ENCODE results near the gene FGG. TPM values are rescaled to one million over a fixed set of nuclear protein-coding genes. Genes with fewer than 3 reads are reported as not detected.

The FGG gene
- total RNA-seq, 2 experiments from 2014 or later, result not detected

- Mint-ChIP-seq H3K27ac (no peak overlapping the region), H3K9me3 (no peaks in the 10 kb centered on the region), H3K27me3 (ENCODE audit: low read depth) (peaks cover 12% of the 10 kb centered on the region), H3K36me3 (ENCODE audit: low read depth) (no peaks in the 10 kb centered on the region), H3K4me1 (ENCODE audit: low read depth) (no peaks in the 10 kb centered on the region), H3K4me3 (no peak overlapping the region)
- CTCF ChIA-PET, result interaction anchor here (0.8 to 1.5 kb wide), 3 partner anchors 16 to 41 kb away, joined by 3 to 5 read pairs (median 3); no protein-coding TSS in a partner anchor
- intact Hi-C loops (cut with micrococcal nuclease), result no loop called here
- no peak for DNase-seq
Observed at GRCh38 chr4:154593868-154594267, 18.6 kb downstream of the FGG start.

- CTCF ChIA-PET, result interaction anchor here (0.7 kb wide), 1 partner anchor 35 kb away, joined by 3 read pairs; no protein-coding TSS in a partner anchor
- Mint-ChIP-seq H3K36me3 (ENCODE audit: low read depth) (no peaks in the 10 kb centered on the region), H3K4me3 (no peak overlapping the region), H3K27me3 (ENCODE audit: low read depth) (peaks cover 9% of the 10 kb centered on the region), H3K9me3 (no peaks in the 10 kb centered on the region), H3K27ac (no peak overlapping the region), H3K4me1 (ENCODE audit: low read depth) (no peaks in the 10 kb centered on the region)
- intact Hi-C loops (cut with micrococcal nuclease), result no loop called here
- no peak for DNase-seq
Observed at GRCh38 chr4:154591890-154592289, 20.6 kb downstream of the FGG start.

DNA sequence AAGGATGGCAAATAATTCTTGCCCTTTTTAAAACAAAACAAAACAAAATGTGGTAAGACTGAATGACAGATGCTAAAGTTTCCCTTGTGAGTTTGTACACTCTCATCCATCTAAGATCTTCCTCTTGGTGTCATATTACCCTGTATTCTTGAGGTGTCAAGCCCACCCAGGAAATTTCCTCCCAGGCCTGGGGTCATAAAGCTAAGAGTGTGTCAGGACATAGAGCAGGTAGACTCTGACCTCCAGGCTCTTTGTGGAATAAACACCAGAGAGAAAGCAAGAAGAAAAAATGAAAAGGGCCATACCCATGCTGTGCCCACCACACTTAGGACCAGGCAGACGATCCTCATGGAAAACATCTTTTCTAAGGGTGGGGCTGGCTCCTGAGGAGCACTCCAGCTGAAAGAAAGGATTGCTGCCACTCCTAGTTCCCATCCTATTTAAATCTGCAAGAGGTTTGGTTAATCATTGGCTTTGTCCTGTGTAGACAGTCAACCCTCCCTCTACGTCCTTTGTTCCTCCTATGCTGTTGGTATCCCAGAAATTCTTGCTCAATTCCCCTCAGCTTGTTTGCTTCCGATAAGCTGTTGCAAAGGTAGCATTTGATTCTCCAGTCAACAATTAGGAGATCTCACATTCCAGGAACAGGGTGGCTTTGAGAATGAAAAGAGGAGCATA lies 22.0 kb downstream of the FGG start, which contains the start of gene FGA:
Gene FGA, minus strand, starts transcription at position 414 of the 678 bp plus-strand sequence. Its CDS starts 55 bp downstream, at position 359.
- no peaks in the 10 kb centered on the region for H3K9me3 Mint-ChIP-seq
- no peak within 1 kb of the TSS for H3K27ac Mint-ChIP-seq
- H3K27me3 Mint-ChIP-seq (ENCODE audit: low read depth), result peaks cover 7% of the 10 kb centered on the region
- H3K36me3 Mint-ChIP-seq (ENCODE audit: low read depth), result no peaks in the 10 kb centered on the region
- no peak for DNase-seq
- intact Hi-C loops (cut with micrococcal nuclease), result no loop called here
- H3K4me1 Mint-ChIP-seq (ENCODE audit: low read depth), result no peaks in the 10 kb centered on the region
- CTCF ChIA-PET, result interaction anchor here (1.1 kb wide), 2 partner anchors 22 to 33 kb away, joined by 3 read pairs; partner anchors contain the start of gene FGG
- no peak within 1 kb of the TSS for H3K4me3 Mint-ChIP-seq

DNA sequence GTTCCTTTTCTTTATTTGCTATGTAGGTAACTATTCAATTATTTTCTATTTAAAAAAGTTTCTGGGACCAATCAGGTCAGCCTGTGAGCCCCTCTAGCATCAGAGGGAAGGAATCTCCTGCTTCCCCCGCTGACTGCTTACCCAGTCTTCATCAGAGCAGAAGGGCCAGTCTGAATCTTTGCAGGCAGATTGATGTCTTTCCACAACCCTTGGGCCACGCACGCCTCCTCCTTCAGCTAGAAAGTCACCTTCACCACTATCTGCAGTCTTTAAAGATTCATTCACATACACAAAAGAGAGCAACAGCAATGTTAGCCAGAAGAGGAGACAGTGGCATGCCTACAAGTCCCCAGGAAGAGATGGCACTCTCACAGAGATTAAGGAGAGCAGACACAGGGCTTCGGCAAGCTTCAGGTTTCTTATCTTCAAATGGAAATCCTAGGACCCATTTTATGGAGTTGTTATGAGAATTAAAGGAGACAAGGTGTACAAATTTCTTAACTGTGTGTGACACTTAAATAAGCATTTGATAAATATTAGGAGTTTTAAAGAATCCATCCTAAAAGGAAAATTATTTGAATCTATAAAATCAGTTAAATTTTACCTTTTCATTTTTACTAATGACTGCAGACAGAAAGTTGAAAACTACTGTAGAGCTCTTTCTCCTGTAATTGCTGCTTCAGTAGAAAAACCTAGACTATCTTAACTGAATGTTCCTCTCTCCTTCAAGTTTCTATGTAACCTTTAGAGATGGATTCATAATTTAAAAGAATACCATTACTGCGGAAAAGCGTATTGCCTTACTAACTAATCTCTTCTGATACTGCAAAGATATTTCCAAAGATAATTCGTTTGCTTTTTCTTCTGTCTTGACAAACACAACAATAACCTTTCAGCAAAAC lies 22.9 kb downstream of the FGG start:
- DNase-seq, result no peak
- no peaks in the 10 kb centered on the region for H3K4me1 Mint-ChIP-seq (ENCODE audit: low read depth)
- no peak overlapping the region for H3K4me3 Mint-ChIP-seq
- intact Hi-C loops (cut with micrococcal nuclease), result no loop called here
- peaks cover 7% of the 10 kb centered on the region for H3K27me3 Mint-ChIP-seq (ENCODE audit: low read depth)
- no peaks in the 10 kb centered on the region for H3K36me3 Mint-ChIP-seq (ENCODE audit: low read depth)
- H3K9me3 Mint-ChIP-seq, result no peaks in the 10 kb centered on the region
- CTCF ChIA-PET, result interaction anchor here (1.1 kb wide), 1 partner anchor 34 kb away, joined by 3 read pairs; no protein-coding TSS in a partner anchor
- no peak overlapping the region for H3K27ac Mint-ChIP-seq

- no peaks in the 10 kb centered on the region for H3K4me1 Mint-ChIP-seq (ENCODE audit: low read depth)
- H3K9me3 Mint-ChIP-seq, result no peaks in the 10 kb centered on the region
- H3K4me3 Mint-ChIP-seq, result no peak overlapping the region
- intact Hi-C loops (cut with micrococcal nuclease), result no loop called here
- no peak for DNase-seq
- no peaks in the 10 kb centered on the region for H3K36me3 Mint-ChIP-seq (ENCODE audit: low read depth)
- CTCF ChIA-PET, result no interaction called here
- peaks cover 7% of the 10 kb centered on the region for H3K27me3 Mint-ChIP-seq (ENCODE audit: low read depth)
- no peak overlapping the region for H3K27ac Mint-ChIP-seq
Observed at GRCh38 chr4:154588198-154588597, 24.3 kb downstream of the FGG start.

DNA sequence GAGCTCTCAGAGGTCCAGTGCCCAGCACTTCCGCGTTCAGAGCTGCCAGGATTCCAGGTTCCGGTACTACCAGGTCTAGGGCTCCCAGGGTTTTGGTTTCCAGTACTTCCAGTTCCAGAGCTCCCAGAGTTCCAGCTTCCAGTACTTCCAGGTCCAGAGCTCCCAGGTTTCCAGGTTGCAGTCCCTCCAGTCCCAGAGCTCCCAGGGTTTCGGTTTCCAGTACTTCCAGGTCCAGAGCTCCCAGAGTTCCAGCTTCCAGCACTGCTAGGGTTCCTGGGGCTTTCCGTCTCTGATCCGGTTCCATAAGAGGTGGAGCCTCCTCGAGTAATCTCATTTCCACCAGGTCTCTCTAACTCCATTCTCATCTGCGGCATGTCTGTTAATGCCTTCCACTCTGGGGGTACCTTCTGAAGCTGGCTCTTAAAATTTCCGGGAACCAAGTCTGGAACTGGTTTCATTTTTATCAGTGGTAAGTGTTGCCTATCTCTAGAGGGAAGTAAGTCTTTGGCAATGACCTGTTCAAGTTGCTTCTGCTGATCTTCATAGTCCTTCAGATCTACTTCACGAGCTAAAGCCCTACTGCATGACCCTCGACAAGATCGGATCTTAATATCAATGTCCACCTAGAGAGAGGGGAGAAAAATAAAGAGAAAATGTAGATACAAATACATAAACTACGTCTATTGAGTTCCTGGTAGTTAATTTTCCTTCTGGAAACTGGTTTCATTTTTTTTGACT lies 26.0 kb downstream of the FGG start:
- no peak for DNase-seq
- Mint-ChIP-seq H3K4me1 (ENCODE audit: low read depth) (no peaks in the 10 kb centered on the region), H3K9me3 (no peaks in the 10 kb centered on the region), H3K4me3 (no peak overlapping the region), H3K27me3 (ENCODE audit: low read depth) (peaks cover 4% of the 10 kb centered on the region), H3K27ac (no peak overlapping the region), H3K36me3 (ENCODE audit: low read depth) (no peaks in the 10 kb centered on the region)
- intact Hi-C loops (cut with micrococcal nuclease), result no loop called here
- CTCF ChIA-PET, result no interaction called here

GRCh38 chr4:154585369-154586018 lies 27.0 kb downstream of the FGG start:
- DNase-seq, result no peak
- Mint-ChIP-seq H3K27me3 (ENCODE audit: low read depth) (peaks cover 4% of the 10 kb centered on the region), H3K4me3 (no peak overlapping the region), H3K27ac (no peak overlapping the region), H3K4me1 (ENCODE audit: low read depth) (no peaks in the 10 kb centered on the region), H3K9me3 (no peaks in the 10 kb centered on the region), H3K36me3 (ENCODE audit: low read depth) (no peaks in the 10 kb centered on the region)
- CTCF ChIA-PET, result no interaction called here
- intact Hi-C loops (cut with micrococcal nuclease), result no loop called here

DNA sequence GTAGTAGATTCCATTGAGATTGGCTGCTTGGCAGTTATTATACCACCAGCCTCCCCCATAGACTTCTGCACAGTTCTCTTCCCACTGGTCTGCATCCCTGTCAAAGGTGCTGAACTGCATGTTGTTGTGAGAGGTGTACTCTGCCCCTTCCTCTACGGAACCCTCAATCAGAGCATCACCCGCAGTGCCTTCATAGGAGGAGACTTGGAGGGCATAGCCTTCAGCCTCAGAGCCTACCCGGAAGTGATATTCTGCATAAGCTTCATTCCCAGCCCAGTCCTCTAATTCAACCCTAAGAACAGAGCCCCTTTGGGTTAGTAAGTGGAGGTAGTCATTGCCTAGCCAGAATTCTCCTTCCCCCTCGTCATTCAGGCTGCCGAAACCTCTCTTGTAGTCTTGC lies 28.2 kb downstream of the FGG start:
- no peak overlapping the region for H3K4me3 Mint-ChIP-seq
- H3K36me3 Mint-ChIP-seq (ENCODE audit: low read depth), result no peaks in the 10 kb centered on the region
- no peak for DNase-seq
- H3K27me3 Mint-ChIP-seq (ENCODE audit: low read depth), result peaks cover 4% of the 10 kb centered on the region
- no peak overlapping the region for H3K27ac Mint-ChIP-seq
- intact Hi-C loops (cut with micrococcal nuclease), result no loop called here
- H3K4me1 Mint-ChIP-seq (ENCODE audit: low read depth), result no peaks in the 10 kb centered on the region
- CTCF ChIA-PET, result interaction anchor here (0.9 to 1.4 kb wide), 2 partner anchors 17 to 34 kb away, joined by 3 read pairs; no protein-coding TSS in a partner anchor
- H3K9me3 Mint-ChIP-seq, result no peaks in the 10 kb centered on the region

GRCh38 chr4:154583677-154584076 lies 28.8 kb downstream of the FGG start:
- no peaks in the 10 kb centered on the region for H3K4me1 Mint-ChIP-seq (ENCODE audit: low read depth)
- peaks cover 4% of the 10 kb centered on the region for H3K27me3 Mint-ChIP-seq (ENCODE audit: low read depth)
- no peak for DNase-seq
- CTCF ChIA-PET, result interaction anchor here (0.9 to 1.4 kb wide), 3 partner anchors 16 to 35 kb away, joined by 3 read pairs; no protein-coding TSS in a partner anchor
- no peak overlapping the region for H3K27ac Mint-ChIP-seq
- H3K9me3 Mint-ChIP-seq, result no peaks in the 10 kb centered on the region
- no peaks in the 10 kb centered on the region for H3K36me3 Mint-ChIP-seq (ENCODE audit: low read depth)
- intact Hi-C loops (cut with micrococcal nuclease), result no loop called here
- H3K4me3 Mint-ChIP-seq, result no peak overlapping the region

DNA sequence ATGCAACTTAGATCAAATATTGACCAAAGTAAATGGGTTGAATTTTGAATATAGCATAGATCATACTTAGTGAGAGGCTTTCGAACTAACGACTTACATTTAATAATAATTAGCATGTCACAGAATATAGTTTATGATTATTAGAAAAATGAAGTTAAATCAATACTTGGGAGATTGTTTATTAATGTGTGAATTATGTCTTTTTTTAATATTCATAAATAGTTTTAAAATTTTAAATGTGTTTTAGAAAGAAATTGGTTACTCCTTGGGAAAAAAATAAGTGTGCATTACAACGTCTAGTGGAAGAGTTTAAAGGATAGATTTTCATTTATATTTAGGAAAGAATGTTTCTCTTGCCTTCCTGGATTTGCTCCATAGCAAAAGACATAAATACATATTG lies 29.2 kb downstream of the FGG start:
- Mint-ChIP-seq H3K4me1 (ENCODE audit: low read depth) (no peaks in the 10 kb centered on the region), H3K36me3 (ENCODE audit: low read depth) (no peaks in the 10 kb centered on the region), H3K9me3 (no peaks in the 10 kb centered on the region), H3K4me3 (no peak overlapping the region), H3K27ac (no peak overlapping the region), H3K27me3 (ENCODE audit: low read depth) (peaks cover 4% of the 10 kb centered on the region)
- intact Hi-C loops (cut with micrococcal nuclease), result no loop called here
- CTCF ChIA-PET, result interaction anchor here (0.9 to 1.3 kb wide), 3 partner anchors 16 to 25 kb away, joined by 3 read pairs; no protein-coding TSS in a partner anchor
- DNase-seq, result no peak

DNA sequence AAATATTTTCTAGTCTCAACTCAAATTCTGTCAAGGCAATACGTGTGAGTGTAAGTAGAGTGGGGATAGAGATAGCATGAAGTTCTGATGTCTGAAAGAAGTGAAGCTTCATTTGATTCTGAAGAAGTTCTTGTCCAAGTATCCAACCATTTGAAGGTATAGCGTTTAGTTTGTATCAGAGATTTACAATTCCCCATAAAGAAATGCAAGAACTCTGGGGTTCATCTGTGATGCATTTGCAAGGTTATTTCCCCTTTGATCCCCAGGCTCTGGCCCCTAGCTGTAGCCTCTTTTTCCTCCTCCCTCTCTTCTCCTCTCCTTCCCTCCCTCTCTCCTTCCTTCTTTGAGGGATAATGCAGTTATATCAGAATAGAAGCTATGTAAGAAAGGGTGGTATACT lies 29.7 kb downstream of the FGG start:
- no peak for DNase-seq
- Mint-ChIP-seq H3K36me3 (ENCODE audit: low read depth) (no peaks in the 10 kb centered on the region), H3K27me3 (ENCODE audit: low read depth) (peaks cover 4% of the 10 kb centered on the region), H3K27ac (no peak overlapping the region), H3K9me3 (no peaks in the 10 kb centered on the region), H3K4me3 (no peak overlapping the region), H3K4me1 (ENCODE audit: low read depth) (no peaks in the 10 kb centered on the region)
- intact Hi-C loops (cut with micrococcal nuclease), result no loop called here
- CTCF ChIA-PET, result interaction anchor here (1.2 to 1.3 kb wide), 2 partner anchors 23 to 25 kb away, joined by 3 read pairs; no protein-coding TSS in a partner anchor

Data from activated naive CD4-positive, alpha-beta T cell treated with anti-CD3 and anti-CD28 coated beads for 36 hours (primary cell).